Panc1 (cell line): ENCODE results near the gene TMTC2.

Experiments
- REST ChIP-seq, 2 experiments: IDR thresholded peaks; 2 replicates each; pipeline ENCODE4 v1.6.1; 2011 to 2012; ENCODE audit warnings: low read depth in 2 of 2, control low read depth in 1 of 2, low read length in 1 of 2, mild to moderate bottlenecking in 1 of 2, moderate library complexity in 1 of 2; ENCODE audit not compliant: insufficient read depth in 1 of 2
- TCF7L2 ChIP-seq: IDR thresholded peaks from 2 replicates; pipeline ENCODE4 v1.6.1; 2011; ENCODE audit warnings: mild to moderate bottlenecking, low read depth, low read length, inconsistent platforms
- TF ChIP-seq, protein P1 (sequence below): fragments of 450-650 bp; IDR thresholded peaks from 2 replicates; pipeline ENCODE4 v1.5.1; 2017; ENCODE audit warnings: mild to moderate bottlenecking

DNA sequence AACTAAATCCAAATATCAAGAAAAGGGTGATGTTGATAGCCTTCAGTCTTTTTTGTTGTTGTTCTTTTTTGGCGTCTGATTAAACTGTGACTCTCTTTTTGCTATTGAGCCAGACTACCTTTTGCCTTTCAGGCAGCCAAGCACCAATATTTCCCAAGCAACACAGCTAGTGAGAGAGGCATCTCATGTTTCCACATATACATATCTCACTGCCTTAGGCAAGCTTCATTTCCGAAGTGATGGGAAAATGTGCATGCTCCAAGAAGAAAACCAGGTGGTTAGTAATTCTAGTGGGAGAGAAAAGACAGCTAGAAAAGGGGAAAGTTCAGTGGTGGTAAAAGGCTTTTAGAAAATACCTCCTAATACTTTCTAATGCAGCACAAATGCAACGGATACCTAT lies 277.7 kb downstream of the TMTC2 start:
- TF ChIP-seq, protein P1, sequence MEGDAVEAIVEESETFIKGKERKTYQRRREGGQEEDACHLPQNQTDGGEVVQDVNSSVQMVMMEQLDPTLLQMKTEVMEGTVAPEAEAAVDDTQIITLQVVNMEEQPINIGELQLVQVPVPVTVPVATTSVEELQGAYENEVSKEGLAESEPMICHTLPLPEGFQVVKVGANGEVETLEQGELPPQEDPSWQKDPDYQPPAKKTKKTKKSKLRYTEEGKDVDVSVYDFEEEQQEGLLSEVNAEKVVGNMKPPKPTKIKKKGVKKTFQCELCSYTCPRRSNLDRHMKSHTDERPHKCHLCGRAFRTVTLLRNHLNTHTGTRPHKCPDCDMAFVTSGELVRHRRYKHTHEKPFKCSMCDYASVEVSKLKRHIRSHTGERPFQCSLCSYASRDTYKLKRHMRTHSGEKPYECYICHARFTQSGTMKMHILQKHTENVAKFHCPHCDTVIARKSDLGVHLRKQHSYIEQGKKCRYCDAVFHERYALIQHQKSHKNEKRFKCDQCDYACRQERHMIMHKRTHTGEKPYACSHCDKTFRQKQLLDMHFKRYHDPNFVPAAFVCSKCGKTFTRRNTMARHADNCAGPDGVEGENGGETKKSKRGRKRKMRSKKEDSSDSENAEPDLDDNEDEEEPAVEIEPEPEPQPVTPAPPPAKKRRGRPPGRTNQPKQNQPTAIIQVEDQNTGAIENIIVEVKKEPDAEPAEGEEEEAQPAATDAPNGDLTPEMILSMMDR, result no peak
- no peak for TF ChIP-seq REST (IDR thresholded peaks at IDR 0.05; ENCODE audit: insufficient read depth in 1 of 2, low read depth in 2 of 2, low read length in 1 of 2)
- TF ChIP-seq TCF7L2, result no peak
